Keratinocyte (primary cell): ENCODE measurements around the gene ICOS. TPM values are rescaled to one million over a fixed set of nuclear protein-coding genes. Genes with fewer than 3 reads are reported as not detected.

Experiments
- DNase-seq: peaks from one replicate; pipeline ENCODE4 v3.0.0-alpha.2; 2011; ENCODE audit warnings: low read depth, missing footprints, low spot score
- FAIRE-seq: peaks from 2 replicates; lab custom pipeline; 2011; peaks lifted over from hg19 to GRCh38; lab: Jason Lieb, UNC
- H2AFZ ChIP-seq: 2 replicates; pipeline ENCODE4 v1.6.0; 2012; ENCODE audit warnings: low read length, control low read depth, inconsistent platforms; ENCODE audit not compliant: control insufficient read depth
- H3K27ac ChIP-seq: 2 replicates; pipeline ENCODE4 v1.5.1; 2011; ENCODE audit warnings: low read length; ENCODE audit not compliant: control insufficient read depth, insufficient read depth
- H3K27me3 ChIP-seq: 3 replicates; pipeline ENCODE4 v1.6.0; 2011; ENCODE audit warnings: low read length; ENCODE audit not compliant: control insufficient read depth, insufficient read depth; ENCODE audit errors: extremely low read depth
- H3K36me3 ChIP-seq, 2 experiments: 2 replicates in 1 of 2; 3 replicates in 1 of 2; pipeline ENCODE4 v1.5.1; 2011; ENCODE audit warnings: low read length in 2 of 2, mild to moderate bottlenecking in 1 of 2; ENCODE audit not compliant: control insufficient read depth in 2 of 2, insufficient read depth in 2 of 2; ENCODE audit errors: extremely low read depth in 1 of 2
- H3K4me1 ChIP-seq: 3 replicates; pipeline ENCODE4 v1.5.1; 2011; ENCODE audit warnings: low read length; ENCODE audit not compliant: control insufficient read depth, insufficient read depth; ENCODE audit errors: extremely low read depth
- H3K4me2 ChIP-seq: 3 replicates; pipeline ENCODE4 v1.6.0; 2011; ENCODE audit warnings: low read depth, low read length; ENCODE audit not compliant: control insufficient read depth, insufficient read depth; ENCODE audit errors: extremely low read depth
- H3K4me3 ChIP-seq, 3 experiments: fragments of 200-600 bp in 1 of 3; sonication (generic) in 1 of 3; 2 replicates in 2 of 3; 3 replicates in 1 of 3; pipeline ENCODE4 v1.5.1; 2011 to 2016; ENCODE audit warnings: low read length in 3 of 3, mild to moderate bottlenecking in 3 of 3, control low read depth in 2 of 3, inconsistent platforms in 1 of 3, low read depth in 1 of 3, mixed read lengths in 1 of 3, mixed run types in 1 of 3, moderate library complexity in 1 of 3; ENCODE audit not compliant: control insufficient read depth in 2 of 3, insufficient read depth in 2 of 3; ENCODE audit errors: extremely low read depth in 1 of 3
- H3K79me2 ChIP-seq: 2 replicates; pipeline ENCODE4 v1.6.0; 2012; ENCODE audit warnings: low read length; ENCODE audit not compliant: control insufficient read depth, insufficient read depth
- H3K9ac ChIP-seq: 3 replicates; pipeline ENCODE4 v1.6.0; 2011; ENCODE audit warnings: low read length; ENCODE audit not compliant: control insufficient read depth, insufficient read depth; ENCODE audit errors: extremely low read depth
- H3K9me1 ChIP-seq: 3 replicates; pipeline ENCODE4 v1.6.0; 2011; ENCODE audit warnings: low read length; ENCODE audit not compliant: control insufficient read depth, insufficient read depth; ENCODE audit errors: extremely low read depth
- H3K9me3 ChIP-seq: 2 replicates; pipeline ENCODE4 v1.5.1; 2012; ENCODE audit warnings: low read depth, low read length; ENCODE audit not compliant: control insufficient read depth
- H4K20me1 ChIP-seq: 3 replicates; pipeline ENCODE4 v1.6.0; 2011; ENCODE audit warnings: low read length; ENCODE audit not compliant: control insufficient read depth, insufficient read depth; ENCODE audit errors: extremely low read depth
- CTCF ChIP-seq, 3 experiments: IDR thresholded peaks in 1 of 3; conservative IDR thresholded peaks in 1 of 3; optimal IDR thresholded peaks in 1 of 3; 2 replicates in 2 of 3; 3 replicates in 1 of 3; pipeline versions ENCODE3 to v1.5.1; 2011; ENCODE audit warnings: low read length in 3 of 3, mild to moderate bottlenecking in 3 of 3, moderate library complexity in 2 of 3, control low read depth in 1 of 3, inconsistent platforms in 1 of 3; ENCODE audit not compliant: insufficient read depth in 2 of 3; ENCODE audit errors: extremely low read depth in 1 of 3
- EZH2 ChIP-seq: IDR thresholded peaks from one replicate; pipeline ENCODE4 v1.6.1; 2012; ENCODE audit warnings: inconsistent platforms, mild to moderate bottlenecking, low read length, moderate library complexity
- dilution Hi-C: fragments of 300-500 bp; cut with MboI; formaldehyde crosslinking; loops from one replicate; pipeline ENCODE4 v1.7.0; 2020; ENCODE audit warnings: low sequenced_read_pairs; ENCODE audit not compliant: extremely low pct_ligation_motif_present
- polyA plus RNA-seq, 5 experiments: library from polyadenylated mRNA; depleted of rRNA in 3 of 5; stranded (reverse) in 3 of 5; stranded (forward) in 1 of 5; unstranded in 1 of 5; fragments of >200 nt; gene quantifications; 1 replicate in 1 of 5; 2 replicates in 3 of 5; 3 replicates in 1 of 5; pipeline versions ENCODE4 v1.2.1 to v1.2.3, GENCODE V29; 2011 to 2012; ENCODE audit warnings: missing spikeins in 2 of 5, low read depth in 1 of 5, low replicate concordance in 1 of 5

ICOS gene
- polyA plus RNA-seq, 1 donor (not counting 4 experiments of a cell fraction or from before 2014, with no cell fraction given) = not detected

DNA sequence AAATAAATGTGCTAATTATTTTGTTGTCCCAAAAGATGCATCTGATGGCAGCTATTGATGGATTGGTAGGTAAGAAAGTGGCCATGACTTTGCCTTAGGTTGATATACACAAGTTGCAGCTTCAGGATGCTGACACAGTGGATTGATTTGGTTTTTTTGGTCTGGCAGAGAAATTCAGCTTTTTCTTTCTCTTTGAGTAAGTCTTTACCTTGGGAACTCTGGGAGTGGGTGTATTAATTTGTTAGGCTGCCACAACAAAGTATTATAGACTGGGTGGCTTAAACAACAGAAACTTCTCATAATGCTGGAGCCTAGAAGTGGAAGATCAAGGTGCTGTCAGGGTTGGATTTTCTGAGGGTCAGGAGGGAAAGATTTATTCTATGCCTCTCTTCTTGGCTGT, 19.8 kb upstream of the ICOS start:
- no peaks in the 10 kb centered on the region for H3K9me1 ChIP-seq
- no peaks in the 10 kb centered on the region for H3K9me3 ChIP-seq
- no peak overlapping the region for H3K9ac ChIP-seq
- DNase-seq = no peak
- H3K27ac ChIP-seq = no peak overlapping the region
- H3K4me1 ChIP-seq = no peaks in the 10 kb centered on the region
- H3K79me2 ChIP-seq = no peaks in the 10 kb centered on the region
- no peaks in the 10 kb centered on the region for H3K27me3 ChIP-seq
- dilution Hi-C loops = no loop called here
- H3K36me3 ChIP-seq = no peaks in the 10 kb centered on the region
- H2AFZ ChIP-seq = no peak overlapping the region
- TF ChIP-seq CTCF (optimal IDR thresholded peaks at IDR 0.05 in 1 of 3, IDR thresholded peaks at IDR 0.05 in 1 of 3, conservative IDR thresholded peaks at IDR 0.05 in 1 of 3; ENCODE audit: extremely low read depth in 1 of 3, insufficient read depth in 2 of 3, low read length in 3 of 3) (no peak), EZH2 (no peak)
- H3K4me3 ChIP-seq = no peak overlapping the region
- H3K4me2 ChIP-seq = no peak overlapping the region
- no peak for FAIRE-seq
- H4K20me1 ChIP-seq = no peaks in the 10 kb centered on the region

- no peak for TF ChIP-seq EZH2
- no peak for TF ChIP-seq CTCF (optimal IDR thresholded peaks at IDR 0.05 in 1 of 3, IDR thresholded peaks at IDR 0.05 in 1 of 3, conservative IDR thresholded peaks at IDR 0.05 in 1 of 3; ENCODE audit: extremely low read depth in 1 of 3, insufficient read depth in 2 of 3, low read length in 3 of 3)
- no peaks in the 10 kb centered on the region for H3K36me3 ChIP-seq
- no peak overlapping the region for H3K9ac ChIP-seq
- H3K4me1 ChIP-seq = no peaks in the 10 kb centered on the region
- no peak overlapping the region for H3K4me2 ChIP-seq
- H2AFZ ChIP-seq = no peak overlapping the region
- no peaks in the 10 kb centered on the region for H3K9me3 ChIP-seq
- no peak for DNase-seq
- FAIRE-seq = no peak
- H3K79me2 ChIP-seq = no peaks in the 10 kb centered on the region
- H4K20me1 ChIP-seq = no peaks in the 10 kb centered on the region
- H3K4me3 ChIP-seq = no peak overlapping the region
- no peaks in the 10 kb centered on the region for H3K27me3 ChIP-seq
- no peaks in the 10 kb centered on the region for H3K9me1 ChIP-seq
- dilution Hi-C loops = no loop called here
- H3K27ac ChIP-seq = no peak overlapping the region
These were observed 18.3 kb upstream of the ICOS start for GRCh38 chr2:203918264-203918663.
